T-cell (primary cell): ENCODE measurements around the gene SH2D3C. TPM values are rescaled to one million over a fixed set of nuclear protein-coding genes. Genes with fewer than 3 reads are reported as not detected.

ENCODE experiments used
- ATAC-seq, 4 experiments: fragments of 200-7000 bp in 3 of 4; fragments of 150-1000 bp in 1 of 4; cut with Tn5 transposase; replicated peaks in 1 of 4; 1 replicate in 3 of 4; 2 replicates in 1 of 4; pipeline ENCODE4 v1.10.0; 2021; ENCODE audit warnings: moderate library complexity in 3 of 4, mild to moderate bottlenecking in 2 of 4, moderate number of reproducible peaks in 1 of 4
- CTCF ChIA-PET, 2 donors: fragments of 300-600 bp; sonication (Branson Sonifier 250); formaldehyde crosslinking; loops; one replicate each; lab custom pipeline; 2022; ENCODE audit warnings: antibody characterized with exemption in 2 of 2; lab: Charles Lee
- POLR2A ChIA-PET, 2 donors: fragments of 300-600 bp; sonication (Branson Sonifier 250); formaldehyde crosslinking; loops; one replicate each; lab custom pipeline; 2022; ENCODE audit warnings: antibody characterized with exemption in 2 of 2; lab: Charles Lee
- DNase-seq, 35 experiments: peaks; one replicate each; pipeline versions ENCODE4 v3.0.0 to v3.0.0-alpha.2; 2013 to 2023
- H3K27ac ChIP-seq: one replicate; pipeline ENCODE4 v1.5.1; 2013; ENCODE audit warnings: low read length
- H3K27me3 ChIP-seq, 2 experiments: replicated peaks in 1 of 2; 1 replicate in 1 of 2; 2 replicates in 1 of 2; pipeline versions ENCODE4 v1.6.1 to v1.7.0; 2013; ENCODE audit warnings: low read length in 1 of 2, mixed read lengths in 1 of 2; ENCODE audit not compliant: control insufficient read depth in 2 of 2, insufficient read depth in 2 of 2; ENCODE audit errors: extremely low read depth in 1 of 2
- H3K36me3 ChIP-seq, 2 donors: 1 replicate in 1 of 2; 2 replicates in 1 of 2; pipeline versions ENCODE4 v1.6.1 to v1.7.0; 2013; ENCODE audit warnings: low read length in 1 of 2; ENCODE audit not compliant: control insufficient read depth in 2 of 2, insufficient read depth in 1 of 2; ENCODE audit errors: extremely low read depth in 1 of 2
- H3K4me1 ChIP-seq, 2 experiments: 1 replicate in 1 of 2; 2 replicates in 1 of 2; pipeline versions ENCODE4 v1.6.1 to v1.7.0; 2013; ENCODE audit warnings: low read length in 2 of 2, mixed read lengths in 1 of 2; ENCODE audit not compliant: insufficient read depth in 2 of 2, control insufficient read depth in 1 of 2; ENCODE audit errors: extremely low read depth in 1 of 2
- H3K4me3 ChIP-seq, 2 donors: 1 replicate in 1 of 2; 2 replicates in 1 of 2; pipeline versions ENCODE4 v1.5.1 to v1.7.0; 2013; ENCODE audit warnings: mild to moderate bottlenecking in 2 of 2, low read length in 1 of 2, moderate library complexity in 1 of 2; ENCODE audit not compliant: control insufficient read depth in 1 of 2; ENCODE audit errors: extremely low read depth in 1 of 2
- H3K9me3 ChIP-seq: 2 replicates; pipeline ENCODE4 v1.7.0; 2013
- H3K27ac Mint-ChIP-seq, 2 donors: one replicate each; pipeline ENCODE4 v1.8.0; 2020 to 2021; ENCODE audit warnings: mild to moderate bottlenecking in 2 of 2, mixed read lengths in 2 of 2
- H3K27me3 Mint-ChIP-seq, 2 donors: one replicate each; pipeline ENCODE4 v1.8.0; 2021 to 2022; ENCODE audit warnings: mixed read lengths in 2 of 2
- H3K36me3 Mint-ChIP-seq: one replicate; pipeline ENCODE4 v1.8.0; 2021; ENCODE audit warnings: mixed read lengths
- H3K4me1 Mint-ChIP-seq, 3 donors: one replicate each; pipeline ENCODE4 v1.8.0; 2020 to 2022; ENCODE audit warnings: mixed read lengths in 3 of 3, mild to moderate bottlenecking in 1 of 3
- H3K4me3 Mint-ChIP-seq, 3 donors: one replicate each; pipeline ENCODE4 v1.8.0; 2020 to 2022; ENCODE audit warnings: mild to moderate bottlenecking in 3 of 3, mixed read lengths in 3 of 3, moderate library complexity in 3 of 3
- H3K9me3 Mint-ChIP-seq, 3 donors: one replicate each; pipeline ENCODE4 v1.8.0; 2020 to 2022; ENCODE audit warnings: mixed read lengths in 3 of 3
- WGBS: methylation state at CpG from one replicate; pipeline ENCODE4 v1.1.5; 2013; ENCODE audit warnings: missing lambda C conversion rate; ENCODE audit not compliant: insufficient coverage; 5-methylcytosine and 5-hydroxymethylcytosine counted together
- total RNA-seq, 35 experiments: library from RNA in 6 of 35; stranded (reverse) in 6 of 35; fragments of 120-200 nt in 1 of 35; gene quantifications; one replicate each; pipeline versions ENCODE4 v1.2.1 to v1.2.4 and lab custom pipeline; 2013 to 2026

The SH2D3C gene
- total RNA-seq, 5 donors from 2014 or later (not counting 1 experiment from before 2014, with no cell fraction given), result 31.6 to 48.7 (median 47.7) TPM

GRCh38 chr9:127773981-127774380 is 4.5 kb downstream of the SH2D3C start:
- DNase-seq, result no peak
- H3K27me3 Mint-ChIP-seq, result no peaks in the 10 kb centered on the region
- H3K36me3 Mint-ChIP-seq, result peaks cover 6% of the 10 kb centered on the region
- peak overlapping the region in 2 of 3 donors; percentile 7 to 60 for H3K4me3 Mint-ChIP-seq
- peaks cover 57 to 68% (median 65%) of the 10 kb centered on the region in 3 donors for H3K4me1 Mint-ChIP-seq
- Histone ChIP-seq H3K4me3 (no peak overlapping the region), H3K36me3 (peaks cover 6 to 41% of the 10 kb centered on the region in 2 donors), H3K4me1 (peaks cover 28 to 82% of the 10 kb centered on the region in 2 experiments), H3K27ac (peak overlapping the region; percentile 11), H3K9me3 (no peaks in the 10 kb centered on the region), H3K27me3 (no peaks in the 10 kb centered on the region)
- CTCF ChIA-PET, result no interaction called here
- 96% methylated on average over 8 of the region's 10 CpGs for WGBS
- no peak for ATAC-seq
- POLR2A ChIA-PET, result interaction anchor here in 1 of 2 donors (0.5 kb wide), 1 partner anchor 970 kb away, joined by 3 read pairs; no protein-coding TSS in a partner anchor
- peak overlapping the region; percentile 46 to 78 for H3K27ac Mint-ChIP-seq
- H3K9me3 Mint-ChIP-seq, result no peaks in the 10 kb centered on the region

GRCh38 chr9:127773272-127773671 is 5.2 kb downstream of the SH2D3C start:
- Histone ChIP-seq H3K36me3 (peaks cover 6 to 44% of the 10 kb centered on the region in 2 donors), H3K27me3 (no peaks in the 10 kb centered on the region), H3K9me3 (no peaks in the 10 kb centered on the region), H3K4me3 (no peak overlapping the region), H3K4me1 (peaks cover 34 to 82% of the 10 kb centered on the region in 2 experiments), H3K27ac (no peak overlapping the region)
- Mint-ChIP-seq H3K4me3 (peak overlapping the region in 1 of 3 donors; percentile 20), H3K27ac (peak overlapping the region; percentile 75 to 78), H3K9me3 (no peaks in the 10 kb centered on the region), H3K4me1 (peaks cover 59 to 70% (median 67%) of the 10 kb centered on the region in 3 donors), H3K27me3 (no peaks in the 10 kb centered on the region), H3K36me3 (peaks cover 10% of the 10 kb centered on the region)
- ChIA-PET POLR2A (interaction anchor here in 1 of 2 donors (0.6 kb wide), 1 partner anchor 326 kb away, joined by 5 read pairs; no protein-coding TSS in a partner anchor), CTCF (interaction anchor here (0.7 to 2.8 kb wide), 3 partner anchors 12 to 58 kb away, joined by 3 to 31 read pairs (median 4); partner anchors contain the start of genes CDK9 (in 1 of the 2) and PTRH1 (in 1 of the 2))
- DNase-seq, result no peak
- no peak for ATAC-seq
- WGBS, result 94% methylated on average over 2 of the region's 3 CpGs

GRCh38 chr9:127772603-127773002 is 5.9 kb downstream of the SH2D3C start:
- Mint-ChIP-seq H3K27ac (peak overlapping the region; percentile 75 to 78), H3K4me1 (peaks cover 64 to 75% (median 68%) of the 10 kb centered on the region in 3 donors), H3K36me3 (peaks cover 10% of the 10 kb centered on the region), H3K27me3 (no peaks in the 10 kb centered on the region), H3K4me3 (peak overlapping the region in 1 of 3 donors; percentile 20), H3K9me3 (no peaks in the 10 kb centered on the region)
- H3K4me1 ChIP-seq, result peaks cover 41 to 87% of the 10 kb centered on the region in 2 experiments
- WGBS, result 100% methylated on average over 2 of the region's 5 CpGs
- ATAC-seq (no peak), DNase-seq (no peak)
- no peak overlapping the region for H3K27ac ChIP-seq
- no peak overlapping the region for H3K4me3 ChIP-seq
- POLR2A ChIA-PET, result interaction anchor here (0.5 to 0.6 kb wide), 2 partner anchors 325 to 379 kb away, joined by 5 read pairs; no protein-coding TSS in a partner anchor
- H3K27me3 ChIP-seq, result no peaks in the 10 kb centered on the region
- H3K36me3 ChIP-seq, result peaks cover 6 to 44% of the 10 kb centered on the region in 2 donors
- H3K9me3 ChIP-seq, result no peaks in the 10 kb centered on the region
- CTCF ChIA-PET, result interaction anchor here (0.7 to 2.8 kb wide), 3 partner anchors 12 to 57 kb away, joined by 3 to 31 read pairs (median 4); partner anchors contain the start of genes CDK9 (in 1 of the 2) and PTRH1 (in 1 of the 2)

- H3K4me1 ChIP-seq, result peaks cover 50 to 92% of the 10 kb centered on the region in 2 experiments
- ATAC-seq (no peak), DNase-seq (no peak)
- no CpG with 5 or more reads among the region's 19 CpGs for WGBS
- no peaks in the 10 kb centered on the region for H3K9me3 Mint-ChIP-seq
- no peaks in the 10 kb centered on the region for H3K27me3 Mint-ChIP-seq
- H3K4me3 ChIP-seq, result peak overlapping the region in 1 of 2 donors; percentile 57
- CTCF ChIA-PET, result interaction anchor here (0.7 to 2.8 kb wide), 7 partner anchors 13 to 134 kb away, joined by 3 to 31 read pairs (median 4); partner anchors contain the start of genes CDK9 (in 1 of the 2) and TOR2A (in 1 of the 2)
- peak overlapping the region; percentile 95 for H3K27ac ChIP-seq
- peak overlapping the region; percentile 86 to 89 (median 87) for H3K4me3 Mint-ChIP-seq
- H3K36me3 Mint-ChIP-seq, result peaks cover 15% of the 10 kb centered on the region
- H3K27ac Mint-ChIP-seq, result peak overlapping the region; percentile 95
- H3K27me3 ChIP-seq, result no peaks in the 10 kb centered on the region
- H3K4me1 Mint-ChIP-seq, result peaks cover 72 to 78% (median 73%) of the 10 kb centered on the region in 3 donors
- H3K9me3 ChIP-seq, result no peaks in the 10 kb centered on the region
- H3K36me3 ChIP-seq, result peaks cover 11 to 52% of the 10 kb centered on the region in 2 donors
- POLR2A ChIA-PET, result interaction anchor here (0.5 to 1.0 kb wide), 3 partner anchors 11 to 819 kb away, joined by 3 to 8 read pairs (median 4); no protein-coding TSS in a partner anchor
Observed at GRCh38 chr9:127771570-127772189, 6.8 kb downstream of the SH2D3C start.

GRCh38 chr9:127770905-127771569 is 7.4 kb downstream of the SH2D3C start:
- Histone ChIP-seq H3K9me3 (no peaks in the 10 kb centered on the region), H3K27me3 (no peaks in the 10 kb centered on the region), H3K27ac (peak overlapping the region; percentile 95), H3K4me3 (peak overlapping the region; percentile 57 to 58), H3K36me3 (peaks cover 11 to 58% of the 10 kb centered on the region in 2 donors), H3K4me1 (peaks cover 51 to 92% of the 10 kb centered on the region in 2 experiments)
- ATAC-seq (peak; percentile 85 to 89 (median 86)), DNase-seq (peak; percentile 84 to 96 (median 90))
- Mint-ChIP-seq H3K27me3 (no peaks in the 10 kb centered on the region), H3K36me3 (peaks cover 19% of the 10 kb centered on the region), H3K9me3 (no peaks in the 10 kb centered on the region), H3K27ac (peak overlapping the region; percentile 95), H3K4me3 (peak overlapping the region; percentile 86 to 89 (median 87)), H3K4me1 (peaks cover 72 to 78% (median 75%) of the 10 kb centered on the region in 3 donors)
- CTCF ChIA-PET, result interaction anchor here (0.6 to 2.8 kb wide), 7 partner anchors 14 to 215 kb away, joined by 3 to 31 read pairs (median 4); partner anchors contain the start of genes CDK9 (in 2 of the 2) and TOR2A (in 1 of the 2)
- WGBS, result 2% methylated on average over 32 of the region's 43 CpGs
- POLR2A ChIA-PET, result interaction anchor here in 1 of 2 donors (0.5 to 1.0 kb wide), 4 partner anchors 11 to 84 kb away, joined by 3 to 6 read pairs (median 4); no protein-coding TSS in a partner anchor
